Lower lobe of right lung (tissue), 2 donors: Measurements from ENCODE around the gene THOC7. TPM values are rescaled to one million over a fixed set of nuclear protein-coding genes. Genes with fewer than 3 reads are reported as not detected.

Experiments used
- ATAC-seq, 2 donors: fragments of 200-7000 bp; cut with Tn5 transposase; one replicate each; pipeline ENCODE4 v1.9.1; 2020 to 2022; ENCODE audit warnings: mild to moderate bottlenecking in 2 of 2, moderate library complexity in 2 of 2
- DNase-seq: peaks from one replicate; pipeline ENCODE4 v3.0.0-alpha.2; 2020
- H3K27ac ChIP-seq: fragments of 200-600 bp; one replicate; pipeline ENCODE4 v1.8.0; 2022
- H3K27me3 ChIP-seq: fragments of 200-600 bp; one replicate; pipeline ENCODE4 v1.8.0; 2022; ENCODE audit warnings: low read depth
- H3K36me3 ChIP-seq: fragments of 200-600 bp; one replicate; pipeline ENCODE4 v1.8.0; 2022; ENCODE audit warnings: mild to moderate bottlenecking
- H3K4me1 ChIP-seq: fragments of 200-600 bp; one replicate; pipeline ENCODE4 v1.8.0; 2022
- H3K4me3 ChIP-seq: fragments of 200-600 bp; one replicate; pipeline ENCODE4 v1.8.0; 2022; ENCODE audit warnings: mild to moderate bottlenecking
- H3K9me3 ChIP-seq: fragments of 200-600 bp; one replicate; pipeline ENCODE4 v1.8.0; 2022
- intact Hi-C: fragments of 100-400 bp; cut with DNase I; formaldehyde crosslinking; loops from one replicate; pipeline ENCODE4 v1.11.0; 2022
- long read RNA-seq: library from polyadenylated mRNA; unstranded; transcript quantifications from one replicate; pipeline ENCODE4 v2.0.0, GENCODE V29; 2021
- total RNA-seq: library from RNA; stranded (reverse); fragmentation: NEBNext Ultra II Directional; extraction: Animal tissue kit (Norgen Biotek cat#: 25700); gene quantifications from one replicate; pipeline ENCODE4 v1.2.1, GENCODE V29; 2021
- TF ChIP-seq, protein P1 (sequence below): fragments of 200-600 bp; IDR thresholded peaks from one replicate; pipeline ENCODE4 v1.8.0; 2022; ENCODE audit warnings: antibody characterized with exemption, mild to moderate bottlenecking
- donor health status: DM: no; HTN: yes; CAD: no; lungs with severe emphysema.

THOC7 gene
- total RNA-seq = 47.2 TPM
- long read RNA-seq, transcript THOC7-201 (8 exons, 990 nt) = major isoform, 23 of 34 reads
- long read RNA-seq, transcript THOC7-204 (7 exons, 836 nt) = minor isoform, 5 of 34 reads
- long read RNA-seq, partial matches to known transcripts = 0 of 34 reads
- long read RNA-seq, other reads (novel, unspliced or antisense) = 6 of 34 reads

DNA sequence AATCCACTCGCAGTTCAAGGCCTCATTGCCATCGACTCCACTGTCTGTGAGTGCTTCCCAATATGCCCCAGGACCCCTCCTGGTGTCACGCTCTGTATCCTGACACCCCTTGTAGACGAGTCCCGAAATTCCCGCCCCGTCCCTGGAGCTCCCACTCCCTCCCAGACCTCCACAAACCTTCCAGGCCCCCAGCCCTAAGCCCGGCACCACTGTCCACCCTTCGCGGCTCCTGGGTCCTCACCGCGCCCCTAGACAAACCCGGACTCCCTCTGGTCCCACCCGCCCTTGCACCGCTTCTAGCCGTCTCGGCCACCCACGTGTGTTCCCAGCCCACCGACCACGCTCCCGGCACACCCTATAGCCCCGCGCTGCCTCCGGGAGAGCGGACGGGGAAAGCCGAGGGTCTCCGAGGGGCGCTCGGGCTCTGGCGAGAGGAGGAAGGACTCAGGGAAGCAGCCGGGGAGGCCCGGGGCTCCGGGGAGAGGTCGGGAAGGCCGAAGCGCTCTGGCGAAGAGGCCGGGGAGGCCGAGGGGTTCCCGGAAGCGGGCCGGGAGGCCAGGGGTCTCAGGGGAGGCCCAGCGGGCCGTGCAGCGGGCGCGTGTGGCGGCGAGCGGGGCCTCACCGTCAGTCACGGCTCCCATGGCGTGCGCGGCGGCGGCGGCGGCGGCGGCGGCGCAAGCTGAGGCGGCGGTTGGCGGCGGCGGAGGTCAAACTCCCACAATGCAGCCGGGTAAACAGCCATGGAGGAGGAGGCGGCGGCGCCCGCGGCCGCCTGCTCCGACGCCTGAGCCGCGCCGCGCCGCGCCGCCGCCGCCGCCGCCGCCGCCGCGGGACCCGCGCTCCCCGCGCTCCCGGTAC, at the start of gene THOC7, which contains the start of gene ATXN7:
TSS of gene THOC7 (minus strand) at position 656 of the 858 bp plus-strand sequence. CDS start at position 641, 15 bp downstream.
TSS of gene ATXN7 (plus strand) at position 718 of the 858 bp plus-strand sequence. CDS start 48,732 bp downstream, outside the sequence.
- TF ChIP-seq, protein P1, sequence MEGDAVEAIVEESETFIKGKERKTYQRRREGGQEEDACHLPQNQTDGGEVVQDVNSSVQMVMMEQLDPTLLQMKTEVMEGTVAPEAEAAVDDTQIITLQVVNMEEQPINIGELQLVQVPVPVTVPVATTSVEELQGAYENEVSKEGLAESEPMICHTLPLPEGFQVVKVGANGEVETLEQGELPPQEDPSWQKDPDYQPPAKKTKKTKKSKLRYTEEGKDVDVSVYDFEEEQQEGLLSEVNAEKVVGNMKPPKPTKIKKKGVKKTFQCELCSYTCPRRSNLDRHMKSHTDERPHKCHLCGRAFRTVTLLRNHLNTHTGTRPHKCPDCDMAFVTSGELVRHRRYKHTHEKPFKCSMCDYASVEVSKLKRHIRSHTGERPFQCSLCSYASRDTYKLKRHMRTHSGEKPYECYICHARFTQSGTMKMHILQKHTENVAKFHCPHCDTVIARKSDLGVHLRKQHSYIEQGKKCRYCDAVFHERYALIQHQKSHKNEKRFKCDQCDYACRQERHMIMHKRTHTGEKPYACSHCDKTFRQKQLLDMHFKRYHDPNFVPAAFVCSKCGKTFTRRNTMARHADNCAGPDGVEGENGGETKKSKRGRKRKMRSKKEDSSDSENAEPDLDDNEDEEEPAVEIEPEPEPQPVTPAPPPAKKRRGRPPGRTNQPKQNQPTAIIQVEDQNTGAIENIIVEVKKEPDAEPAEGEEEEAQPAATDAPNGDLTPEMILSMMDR = no peak
- H3K36me3 ChIP-seq = no peaks in the 10 kb centered on the region
- peak within 1 kb of the TSS; percentile 93 for H3K27ac ChIP-seq
- DNase-seq (peak; percentile 83), ATAC-seq (peak; percentile 89 to 91)
- H3K4me3 ChIP-seq = peak within 1 kb of the TSS; percentile 86
- H3K27me3 ChIP-seq = no peaks in the 10 kb centered on the region
- no peaks in the 10 kb centered on the region for H3K9me3 ChIP-seq
- intact Hi-C loops = no loop called here
- peaks cover 19% of the 10 kb centered on the region for H3K4me1 ChIP-seq

DNA sequence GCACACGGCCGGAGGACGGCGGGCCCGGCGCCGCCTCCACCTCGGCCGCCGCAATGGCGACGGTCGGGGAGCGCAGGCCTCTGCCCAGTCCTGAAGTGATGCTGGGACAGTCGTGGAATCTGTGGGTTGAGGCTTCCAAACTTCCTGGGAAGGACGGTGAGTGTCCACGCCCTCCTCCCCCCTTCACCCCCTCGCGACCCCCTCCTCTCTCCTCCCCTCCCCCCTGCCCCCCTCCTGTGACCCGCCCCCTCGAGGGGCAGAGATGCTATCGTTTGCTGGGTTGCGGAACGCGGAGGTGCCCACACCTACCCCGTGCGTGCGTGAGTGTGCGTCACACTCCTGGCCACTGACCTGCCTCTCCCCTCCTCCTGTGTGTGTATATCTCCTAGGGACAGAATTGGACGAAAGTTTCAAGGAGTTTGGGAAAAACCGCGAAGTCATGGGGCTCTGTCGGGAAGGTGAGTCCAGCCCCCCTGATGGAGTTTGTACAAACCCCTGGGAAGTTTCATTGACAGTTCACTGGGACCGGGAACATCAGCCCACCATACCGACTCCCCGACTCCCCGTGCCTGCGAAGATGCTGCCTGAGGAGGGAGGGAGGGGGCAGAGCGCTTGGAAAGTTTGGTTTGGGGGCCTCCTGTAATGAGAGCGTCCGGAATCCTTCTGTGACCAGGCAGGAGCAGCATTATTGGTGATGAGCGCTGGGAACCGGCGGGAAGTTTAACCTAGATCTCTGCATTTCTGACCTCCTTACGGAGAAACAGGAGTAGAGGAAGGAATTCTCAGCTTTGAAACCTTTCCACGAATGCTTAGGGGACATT, 49.4 kb upstream of the THOC7 start:
- Histone ChIP-seq H3K4me1 (peaks cover 34% of the 10 kb centered on the region), H3K27ac (peak overlapping the region; percentile 97), H3K36me3 (peaks cover 24% of the 10 kb centered on the region), H3K4me3 (peak overlapping the region; percentile 71), H3K9me3 (no peaks in the 10 kb centered on the region), H3K27me3 (no peaks in the 10 kb centered on the region)
- peak; percentile 82 for DNase-seq
- ATAC-seq = peak; percentile 73 to 79
- intact Hi-C loops = no loop called here
- TF ChIP-seq, protein P1 = no peak

DNA sequence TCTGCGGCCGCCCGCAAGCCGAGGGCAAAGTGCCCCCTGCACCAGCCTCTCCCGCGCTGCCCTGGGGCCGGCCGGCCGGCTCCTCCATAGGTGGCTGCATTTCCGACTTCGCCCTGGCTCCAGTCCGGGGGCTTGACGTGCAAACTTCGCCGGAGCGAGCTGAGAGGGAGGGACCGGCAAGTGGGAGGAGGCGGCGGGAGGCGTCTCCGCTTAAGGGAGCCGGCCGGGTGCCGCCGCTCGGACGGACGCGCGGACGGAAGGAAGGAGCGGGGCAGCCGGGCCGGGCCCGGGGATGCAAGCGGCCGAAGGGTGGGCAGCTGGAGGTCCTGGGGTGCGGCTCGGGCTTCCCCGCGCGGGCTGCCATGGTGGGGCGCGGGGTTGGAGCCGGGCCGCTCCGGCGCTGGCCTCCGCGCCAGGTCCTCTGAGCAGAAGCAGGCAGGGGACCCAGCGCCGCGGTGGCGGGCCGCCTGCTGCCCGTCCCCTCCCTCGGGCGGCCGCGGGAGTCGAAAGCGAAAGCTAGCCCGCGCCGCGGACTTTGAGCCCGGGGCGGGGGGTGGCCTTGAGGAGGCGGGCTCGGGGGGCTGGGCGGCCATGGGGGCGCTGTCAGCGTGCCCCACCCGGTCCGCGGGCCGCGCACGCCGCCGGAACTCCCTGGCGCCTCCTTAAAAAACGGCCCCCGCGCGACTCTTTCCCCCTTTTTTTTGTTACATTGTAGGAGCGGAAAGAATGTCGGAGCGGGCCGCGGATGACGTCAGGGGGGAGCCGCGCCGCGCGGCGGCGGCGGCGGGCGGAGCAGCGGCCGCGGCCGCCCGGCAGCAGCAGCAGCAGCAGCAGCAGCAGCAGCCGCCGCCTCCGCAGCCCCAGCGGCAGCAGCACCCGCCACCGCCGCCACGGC, 48.5 kb upstream of the THOC7 start, which contains the start of gene SCAANT1:
TSS of gene SCAANT1 (minus strand) at position 511 of the 895 bp plus-strand sequence.
- intact Hi-C loops = no loop called here

DNA sequence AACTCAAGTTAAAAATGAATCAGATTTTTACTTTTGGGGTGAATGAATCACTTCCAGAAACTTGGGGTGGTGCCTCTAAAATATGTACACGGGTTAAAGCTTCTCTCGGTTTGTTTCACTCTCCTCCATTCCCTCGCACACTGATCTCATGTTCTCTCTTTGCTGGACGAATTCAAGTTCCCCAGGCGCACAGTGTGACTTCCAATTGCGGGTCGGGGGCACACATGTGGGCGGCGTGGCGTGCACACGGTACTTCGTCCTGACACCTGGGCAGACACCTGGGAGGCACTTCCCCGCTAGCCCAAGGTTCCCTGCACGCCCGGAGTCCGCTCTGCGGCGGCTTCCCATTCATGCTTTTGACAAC, 47.9 kb upstream of the THOC7 start:
- intact Hi-C loops = no loop called here
- ATAC-seq = no peak
- H3K36me3 ChIP-seq = peaks cover 11% of the 10 kb centered on the region
- no peak for DNase-seq
- TF ChIP-seq, protein P1 = no peak
- no peaks in the 10 kb centered on the region for H3K27me3 ChIP-seq
- no peaks in the 10 kb centered on the region for H3K9me3 ChIP-seq
- peak overlapping the region; percentile 71 for H3K4me3 ChIP-seq
- peak overlapping the region; percentile 97 for H3K27ac ChIP-seq
- H3K4me1 ChIP-seq = peaks cover 34% of the 10 kb centered on the region

More for the DNA sequence above, 48.5 kb upstream of the THOC7 start, which contains the start of gene SCAANT1:
- peaks cover 17% of the 10 kb centered on the region for H3K36me3 ChIP-seq
- H3K27me3 ChIP-seq = no peaks in the 10 kb centered on the region
- TF ChIP-seq, protein P1 = no peak
- H3K27ac ChIP-seq = peak within 1 kb of the TSS; percentile 97
- no peaks in the 10 kb centered on the region for H3K9me3 ChIP-seq
- H3K4me1 ChIP-seq = peaks cover 34% of the 10 kb centered on the region
- ATAC-seq (peak; percentile 91 to 94), DNase-seq (peak; percentile 94)
- H3K4me3 ChIP-seq = peak within 1 kb of the TSS; percentile 71
